IMR-90 (cell line): Measurements from ENCODE around the gene BCL2L11. TPM values are rescaled to one million over a fixed set of nuclear protein-coding genes. Genes with fewer than 3 reads are reported as not detected.

ENCODE experiments used
- CEBPB ChIP-seq: IDR thresholded peaks from 2 replicates; pipeline ENCODE4 v1.6.1; 2012; ENCODE audit warnings: low read depth, low read length, improper control_type of control experiment
- SMC3 ChIP-seq: fragments of 150-350 bp; IDR thresholded peaks from 2 replicates; pipeline ENCODE4 v1.6.1; 2016; ENCODE audit warnings: low read depth, mild to moderate bottlenecking, antibody characterized with exemption, low read length, moderate library complexity
- polyA plus RNA-seq, 3 experiments: library from polyadenylated mRNA; depleted of rRNA; stranded (reverse); fragments of >200 nt; gene quantifications; 2 replicates each; pipeline ENCODE4 v1.2.3, GENCODE V29; 2012; ENCODE audit warnings: low replicate concordance in 1 of 3
- total RNA-seq: library from RNA; depleted of rRNA; stranded (reverse); fragments of >200 nt; gene quantifications from 2 replicates; pipeline ENCODE4 v1.2.3, GENCODE V29; 2012

The BCL2L11 gene
- total and polyA plus RNA-seq, 2 of the 4 experiments (the other 2 are of a cell fraction): 1.1 to 1.7 TPM

- TF ChIP-seq SMC3 (peak; percentile 91), CEBPB (no peak)
Measured at GRCh38 chr2:111116843-111117597, 3.7 kb upstream of the BCL2L11 start (continued).
